ENCODE data around the gene SPATA2. TPM values are rescaled to one million over a fixed set of nuclear protein-coding genes. Genes with fewer than 3 reads are reported as not detected.

The SPATA2 gene
- total and polyA plus RNA-seq, 2 of the 13 experiments (the other 11 are each of a cell fraction or from before 2014, with no cell fraction given): 3.2 to 8.7 TPM

DNA sequence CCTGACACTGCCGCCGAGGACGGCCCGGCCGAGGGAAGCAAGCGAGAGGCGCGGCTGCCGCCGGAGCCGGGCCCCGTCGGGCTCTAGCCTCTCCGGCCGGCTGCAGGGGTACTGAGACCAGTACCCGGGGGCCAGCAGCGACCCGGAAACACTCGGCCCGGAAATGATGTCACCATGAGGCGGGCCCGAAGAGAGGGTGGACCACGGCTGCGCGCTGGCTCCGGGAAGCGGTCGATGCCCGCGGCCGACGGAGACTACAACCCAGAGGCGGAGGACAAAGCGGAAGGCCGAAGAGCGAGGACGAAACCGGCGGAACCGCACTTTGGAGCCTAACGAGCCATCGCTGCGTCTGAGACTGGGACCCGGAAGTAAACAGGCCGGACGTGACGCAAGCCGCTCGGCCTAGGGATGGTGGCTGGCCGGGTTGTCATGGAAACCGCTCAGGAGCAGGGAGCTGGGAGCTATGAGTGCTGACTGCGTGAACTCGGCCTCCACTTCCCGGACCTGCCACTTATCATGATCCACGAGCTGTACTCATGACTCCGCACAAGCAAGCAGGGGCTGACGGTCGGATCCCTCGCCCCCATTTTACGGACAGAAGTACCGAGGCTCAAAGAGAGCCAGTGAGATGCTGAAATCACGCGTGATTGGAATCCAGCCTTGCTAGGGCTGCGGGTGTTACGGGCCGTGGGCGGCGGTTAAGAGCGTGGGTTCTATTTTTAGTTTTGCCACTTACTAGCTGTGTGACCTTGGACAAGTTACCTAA lies at the start of gene SPATA2 (continued):
- TF ChIP-seq, protein P1, sequence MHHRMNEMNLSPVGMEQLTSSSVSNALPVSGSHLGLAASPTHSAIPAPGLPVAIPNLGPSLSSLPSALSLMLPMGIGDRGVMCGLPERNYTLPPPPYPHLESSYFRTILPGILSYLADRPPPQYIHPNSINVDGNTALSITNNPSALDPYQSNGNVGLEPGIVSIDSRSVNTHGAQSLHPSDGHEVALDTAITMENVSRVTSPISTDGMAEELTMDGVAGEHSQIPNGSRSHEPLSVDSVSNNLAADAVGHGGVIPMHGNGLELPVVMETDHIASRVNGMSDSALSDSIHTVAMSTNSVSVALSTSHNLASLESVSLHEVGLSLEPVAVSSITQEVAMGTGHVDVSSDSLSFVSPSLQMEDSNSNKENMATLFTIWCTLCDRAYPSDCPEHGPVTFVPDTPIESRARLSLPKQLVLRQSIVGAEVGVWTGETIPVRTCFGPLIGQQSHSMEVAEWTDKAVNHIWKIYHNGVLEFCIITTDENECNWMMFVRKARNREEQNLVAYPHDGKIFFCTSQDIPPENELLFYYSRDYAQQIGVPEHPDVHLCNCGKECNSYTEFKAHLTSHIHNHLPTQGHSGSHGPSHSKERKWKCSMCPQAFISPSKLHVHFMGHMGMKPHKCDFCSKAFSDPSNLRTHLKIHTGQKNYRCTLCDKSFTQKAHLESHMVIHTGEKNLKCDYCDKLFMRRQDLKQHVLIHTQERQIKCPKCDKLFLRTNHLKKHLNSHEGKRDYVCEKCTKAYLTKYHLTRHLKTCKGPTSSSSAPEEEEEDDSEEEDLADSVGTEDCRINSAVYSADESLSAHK (CRISPR knock-in tag; IDR thresholded peaks at IDR 0.05; ENCODE audit: borderline replicate concordance): no peak
- TF ChIP-seq, protein P2, sequence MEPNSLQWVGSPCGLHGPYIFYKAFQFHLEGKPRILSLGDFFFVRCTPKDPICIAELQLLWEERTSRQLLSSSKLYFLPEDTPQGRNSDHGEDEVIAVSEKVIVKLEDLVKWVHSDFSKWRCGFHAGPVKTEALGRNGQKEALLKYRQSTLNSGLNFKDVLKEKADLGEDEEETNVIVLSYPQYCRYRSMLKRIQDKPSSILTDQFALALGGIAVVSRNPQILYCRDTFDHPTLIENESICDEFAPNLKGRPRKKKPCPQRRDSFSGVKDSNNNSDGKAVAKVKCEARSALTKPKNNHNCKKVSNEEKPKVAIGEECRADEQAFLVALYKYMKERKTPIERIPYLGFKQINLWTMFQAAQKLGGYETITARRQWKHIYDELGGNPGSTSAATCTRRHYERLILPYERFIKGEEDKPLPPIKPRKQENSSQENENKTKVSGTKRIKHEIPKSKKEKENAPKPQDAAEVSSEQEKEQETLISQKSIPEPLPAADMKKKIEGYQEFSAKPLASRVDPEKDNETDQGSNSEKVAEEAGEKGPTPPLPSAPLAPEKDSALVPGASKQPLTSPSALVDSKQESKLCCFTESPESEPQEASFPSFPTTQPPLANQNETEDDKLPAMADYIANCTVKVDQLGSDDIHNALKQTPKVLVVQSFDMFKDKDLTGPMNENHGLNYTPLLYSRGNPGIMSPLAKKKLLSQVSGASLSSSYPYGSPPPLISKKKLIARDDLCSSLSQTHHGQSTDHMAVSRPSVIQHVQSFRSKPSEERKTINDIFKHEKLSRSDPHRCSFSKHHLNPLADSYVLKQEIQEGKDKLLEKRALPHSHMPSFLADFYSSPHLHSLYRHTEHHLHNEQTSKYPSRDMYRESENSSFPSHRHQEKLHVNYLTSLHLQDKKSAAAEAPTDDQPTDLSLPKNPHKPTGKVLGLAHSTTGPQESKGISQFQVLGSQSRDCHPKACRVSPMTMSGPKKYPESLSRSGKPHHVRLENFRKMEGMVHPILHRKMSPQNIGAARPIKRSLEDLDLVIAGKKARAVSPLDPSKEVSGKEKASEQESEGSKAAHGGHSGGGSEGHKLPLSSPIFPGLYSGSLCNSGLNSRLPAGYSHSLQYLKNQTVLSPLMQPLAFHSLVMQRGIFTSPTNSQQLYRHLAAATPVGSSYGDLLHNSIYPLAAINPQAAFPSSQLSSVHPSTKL (CRISPR knock-in tag; IDR thresholded peaks at IDR 0.05): peak; percentile 62
- TF ChIP-seq, protein P3, sequence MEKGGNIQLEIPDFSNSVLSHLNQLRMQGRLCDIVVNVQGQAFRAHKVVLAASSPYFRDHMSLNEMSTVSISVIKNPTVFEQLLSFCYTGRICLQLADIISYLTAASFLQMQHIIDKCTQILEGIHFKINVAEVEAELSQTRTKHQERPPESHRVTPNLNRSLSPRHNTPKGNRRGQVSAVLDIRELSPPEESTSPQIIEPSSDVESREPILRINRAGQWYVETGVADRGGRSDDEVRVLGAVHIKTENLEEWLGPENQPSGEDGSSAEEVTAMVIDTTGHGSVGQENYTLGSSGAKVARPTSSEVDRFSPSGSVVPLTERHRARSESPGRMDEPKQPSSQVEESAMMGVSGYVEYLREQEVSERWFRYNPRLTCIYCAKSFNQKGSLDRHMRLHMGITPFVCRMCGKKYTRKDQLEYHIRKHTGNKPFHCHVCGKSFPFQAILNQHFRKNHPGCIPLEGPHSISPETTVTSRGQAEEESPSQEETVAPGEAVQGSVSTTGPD (CRISPR knock-in tag; IDR thresholded peaks at IDR 0.05): no peak
- TF ChIP-seq ZNF326 (CRISPR knock-in tag; IDR thresholded peaks at IDR 0.05; ENCODE audit: borderline replicate concordance): 0 out of 2 replicates have a peak, but pooled peaks have one; percentile 34
- no peak; the same call in 1 of the 2 replicates for TF ChIP-seq ZNF547 (CRISPR knock-in tag; IDR thresholded peaks at IDR 0.05)
- no peak for TF ChIP-seq NBN (conservative IDR thresholded peaks at IDR 0.05)
- TF ChIP-seq ZNF567 (CRISPR knock-in tag; IDR thresholded peaks at IDR 0.05; ENCODE audit: borderline replicate concordance): peak; percentile 99
- TF ChIP-seq ZNF841 (CRISPR knock-in tag; IDR thresholded peaks at IDR 0.05; ENCODE audit: borderline replicate concordance): no peak
- TF ChIP-seq RXRB (CRISPR knock-in tag; IDR thresholded peaks at IDR 0.05; ENCODE audit: borderline replicate concordance): peak; percentile 33; the same call in 1 of the 2 replicates
- TF ChIP-seq ZNF772 (CRISPR knock-in tag; IDR thresholded peaks at IDR 0.05): peak; percentile 94
- TF ChIP-seq SP5 (CRISPR knock-in tag; IDR thresholded peaks at IDR 0.05; ENCODE audit: borderline replicate concordance, low read depth): peak; percentile 40; the same call in 1 of the 2 replicates
- peak; percentile 85; the same call in 1 of the 2 replicates for TF ChIP-seq SP4 (CRISPR knock-in tag; IDR thresholded peaks at IDR 0.05)
- no peak for TF ChIP-seq ZNF33B (CRISPR knock-in tag; IDR thresholded peaks at IDR 0.05)
- TF ChIP-seq ATF1 (CRISPR knock-in tag; IDR thresholded peaks at IDR 0.05): peak; percentile 99
- TF ChIP-seq ZNF256 (CRISPR knock-in tag; conservative IDR thresholded peaks at IDR 0.05): no peak; the same call in 1 of the 2 replicates
- TF ChIP-seq, protein P4, sequence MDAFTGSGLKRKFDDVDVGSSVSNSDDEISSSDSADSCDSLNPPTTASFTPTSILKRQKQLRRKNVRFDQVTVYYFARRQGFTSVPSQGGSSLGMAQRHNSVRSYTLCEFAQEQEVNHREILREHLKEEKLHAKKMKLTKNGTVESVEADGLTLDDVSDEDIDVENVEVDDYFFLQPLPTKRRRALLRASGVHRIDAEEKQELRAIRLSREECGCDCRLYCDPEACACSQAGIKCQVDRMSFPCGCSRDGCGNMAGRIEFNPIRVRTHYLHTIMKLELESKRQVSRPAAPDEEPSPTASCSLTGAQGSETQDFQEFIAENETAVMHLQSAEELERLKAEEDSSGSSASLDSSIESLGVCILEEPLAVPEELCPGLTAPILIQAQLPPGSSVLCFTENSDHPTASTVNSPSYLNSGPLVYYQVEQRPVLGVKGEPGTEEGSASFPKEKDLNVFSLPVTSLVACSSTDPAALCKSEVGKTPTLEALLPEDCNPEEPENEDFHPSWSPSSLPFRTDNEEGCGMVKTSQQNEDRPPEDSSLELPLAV (CRISPR knock-in tag; conservative IDR thresholded peaks at IDR 0.05; ENCODE audit: low read depth): no peak
- no peak for TF ChIP-seq ZNF337 (CRISPR knock-in tag; IDR thresholded peaks at IDR 0.05; ENCODE audit: borderline replicate concordance, low read depth)
- TF ChIP-seq ZNF235 (CRISPR knock-in tag; IDR thresholded peaks at IDR 0.05; ENCODE audit: borderline replicate concordance): peak; percentile 97
- peak; percentile 14; the same call in 1 of the 2 replicates for TF ChIP-seq ZNF790 (CRISPR knock-in tag; IDR thresholded peaks at IDR 0.05; ENCODE audit: borderline replicate concordance)
- no peak for TF ChIP-seq ZNF17 (CRISPR knock-in tag; IDR thresholded peaks at IDR 0.05)

All from HepG2 (cell line).